Fibroblast of gingiva (primary cell): Measurements from ENCODE around the gene ITPR2.

Source experiments
- DNase-seq: peaks from one replicate; pipeline ENCODE4 v3.0.0-alpha.2; 2011; ENCODE audit warnings: low read depth

The ITPR2 gene

GRCh38 chr12:26292596-26292995, 540.4 kb downstream of the ITPR2 start:
- no peak for DNase-seq

- DNase-seq, result no peak
Observed at GRCh38 chr12:26290565-26290964, 542.4 kb downstream of the ITPR2 start.

- peak; percentile 84 for DNase-seq
Observed at GRCh38 chr12:26287671-26288381, 545.2 kb downstream of the ITPR2 start.
